IMR-90 (cell line): ENCODE measurements around the gene KCNN3.

Source experiments
- CHD1 ChIP-seq: IDR thresholded peaks from 2 replicates; pipeline ENCODE4 v1.6.1; 2012; ENCODE audit warnings: low read depth, low read length, improper control_type of control experiment
- POLR2A ChIP-seq: IDR thresholded peaks from 2 replicates; pipeline ENCODE4 v1.6.1; 2012; ENCODE audit warnings: mild to moderate bottlenecking, low read depth, low read length
- USF2 ChIP-seq: fragments of 150-350 bp; IDR thresholded peaks from 2 replicates; pipeline ENCODE4 v1.6.1; 2017; ENCODE audit warnings: mild to moderate bottlenecking, antibody characterized with exemption, low read length, low read depth

GRCh38 chr1:154784924-154785531, 85.1 kb downstream of the KCNN3 start:
- TF ChIP-seq POLR2A (no peak), CHD1 (no peak), USF2 (no peak)
